Spleen (tissue), 11 donors: Measurements from ENCODE around the gene SLC30A7. TPM values are rescaled to one million over a fixed set of nuclear protein-coding genes. Genes with fewer than 3 reads are reported as not detected.
A peak's percentile ranks its signal among the peaks of the same experiment; 100 is the strongest.

Experiments
- DNase-seq: peaks from one replicate; pipeline ENCODE4 v3.0.0-alpha.2; 2020
- H3K27ac ChIP-seq, 8 donors: fragments of 200-600 bp; sonication (generic) in 7 of 8; 1 replicate in 4 of 8; 2 replicates in 4 of 8; pipeline versions ENCODE4 v1.5.0 to v1.8.0; 2016 to 2021; ENCODE audit warnings: inconsistent platforms in 4 of 8, mild to moderate bottlenecking in 4 of 8, moderate library complexity in 1 of 8
- H3K27me3 ChIP-seq, 7 donors: fragments of 200-600 bp; sonication (generic) in 6 of 7; replicated peaks in 1 of 7; 1 replicate in 4 of 7; 2 replicates in 3 of 7; pipeline versions ENCODE4 v1.5.0 to v1.8.0; 2016 to 2021; ENCODE audit warnings: inconsistent platforms in 3 of 7, mild to moderate bottlenecking in 1 of 7
- H3K36me3 ChIP-seq, 6 donors: fragments of 200-600 bp; sonication (generic) in 5 of 6; 1 replicate in 4 of 6; 2 replicates in 2 of 6; pipeline versions ENCODE4 v1.5.0 to v1.8.0; 2016 to 2021; ENCODE audit warnings: inconsistent platforms in 2 of 6
- H3K4me1 ChIP-seq, 6 donors: fragments of 200-600 bp; sonication (generic) in 5 of 6; 1 replicate in 3 of 6; 2 replicates in 3 of 6; pipeline versions ENCODE4 v1.5.0 to v1.8.0; 2016 to 2021; ENCODE audit warnings: inconsistent platforms in 3 of 6
- H3K4me3 ChIP-seq, 8 donors: fragments of 200-600 bp; sonication (generic) in 7 of 8; 1 replicate in 4 of 8; 2 replicates in 4 of 8; pipeline versions ENCODE4 v1.5.0 to v1.8.0; 2016 to 2021; ENCODE audit warnings: inconsistent platforms in 4 of 8, mild to moderate bottlenecking in 4 of 8, moderate library complexity in 2 of 8
- H3K9me3 ChIP-seq, 8 donors: fragments of 200-600 bp; sonication (generic) in 7 of 8; 1 replicate in 4 of 8; 2 replicates in 4 of 8; pipeline versions ENCODE4 v1.5.0 to v1.8.0; 2016 to 2021; ENCODE audit warnings: inconsistent platforms in 4 of 8
- POLR2A ChIP-seq, 3 donors: fragments of 450-650 bp; IDR thresholded peaks; one replicate each; pipeline ENCODE4 v1.5.1; 2017; ENCODE audit warnings: antibody characterized with exemption in 3 of 3, mild to moderate bottlenecking in 1 of 3
- POLR2AphosphoS5 ChIP-seq, 3 donors: sonication (generic); formaldehyde crosslinking; IDR thresholded peaks; one replicate each; pipeline ENCODE4 v1.5.1; 2017; ENCODE audit warnings: antibody characterized with exemption in 3 of 3
- WGBS, 5 donors: extraction: QIAGEN DNeasy Blood & Tissue Kit in 3 of 5; methylation state at CpG; one replicate each; pipeline versions ENCODE4 v1.1.5 to v1.1.7; 2013 to 2018; 5-methylcytosine and 5-hydroxymethylcytosine counted together
- intact Hi-C: fragments of 100-400 bp; cut with DNase I; formaldehyde crosslinking; loops from one replicate; pipeline ENCODE4 v1.15.0; 2023; ENCODE audit warnings: low total_unique reads
- polyA plus RNA-seq, 3 donors: library from polyadenylated mRNA; stranded (reverse); fragments of 200-250 nt; gene quantifications; one replicate each; pipeline ENCODE4 v1.2.1, GENCODE V29; 2013
- total RNA-seq, 7 donors: library from RNA; depleted of rRNA in 3 of 7; stranded (reverse); fragments of >200 nt in 3 of 7; fragmentation: NEBNext Ultra II Directional in 4 of 7; extraction: Animal tissue kit (Norgen Biotek cat#: 25700) in 4 of 7; gene quantifications; one replicate each; pipeline versions ENCODE4 v1.1.0 to v1.2.1, GENCODE V29; 2016 to 2021
- TF ChIP-seq, protein P1 (sequence below), 11 experiments: fragments of 200-600 bp in 7 of 11; fragments of 450-650 bp in 4 of 11; sonication (generic) in 4 of 11; IDR thresholded peaks in 8 of 11; conservative IDR thresholded peaks in 3 of 11; 1 replicate in 7 of 11; 2 replicates in 4 of 11; pipeline versions ENCODE4 v1.4.0 to v1.8.0; 2016 to 2021; ENCODE audit warnings: antibody characterized with exemption in 11 of 11, inconsistent platforms in 4 of 11, mild to moderate bottlenecking in 1 of 11
- donor health status: healthy with polysubstance abuse.
- donor health status: DM: no; HTN: no; CAD: no; lungs with moderate emphysema.
- donor health status: DM: no; HTN: no; CAD: no.
- donor health status: Bipolar disorder and iron deficiency.
- donor health status: healthy.
- donor health status: DM: no; HTN: no; CAD: no.
- donor health status: DM: yes; HTN: yes; CAD: no.

The SLC30A7 gene
- total and polyA plus RNA-seq, 10 donors = 4.2 to 44.5 (median 35.9) TPM

DNA sequence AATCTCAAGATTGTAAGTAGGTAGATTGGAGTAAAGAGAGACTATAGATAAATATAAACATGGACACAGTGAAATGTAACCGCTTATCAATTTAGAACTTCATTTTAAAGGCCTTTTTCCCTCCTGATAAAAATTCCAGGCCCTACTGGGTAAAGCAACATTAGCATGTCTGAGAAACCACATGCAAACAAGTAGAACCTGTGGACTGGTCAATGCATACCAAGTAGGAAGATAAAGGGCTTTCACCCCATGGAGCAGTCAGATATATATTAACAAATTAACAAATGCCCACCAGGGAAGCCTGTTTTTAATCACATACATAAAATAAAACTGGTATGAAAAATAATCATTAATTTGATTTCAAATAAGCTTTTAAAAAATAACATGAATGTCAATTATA, 121.6 kb downstream of the SLC30A7 start:
- no peaks in the 10 kb centered on the region for H3K27me3 ChIP-seq
- TF ChIP-seq POLR2A (IDR thresholded peaks at IDR 0.05) (no peak), POLR2AphosphoS5 (IDR thresholded peaks at IDR 0.05) (no peak)
- TF ChIP-seq, protein P1, sequence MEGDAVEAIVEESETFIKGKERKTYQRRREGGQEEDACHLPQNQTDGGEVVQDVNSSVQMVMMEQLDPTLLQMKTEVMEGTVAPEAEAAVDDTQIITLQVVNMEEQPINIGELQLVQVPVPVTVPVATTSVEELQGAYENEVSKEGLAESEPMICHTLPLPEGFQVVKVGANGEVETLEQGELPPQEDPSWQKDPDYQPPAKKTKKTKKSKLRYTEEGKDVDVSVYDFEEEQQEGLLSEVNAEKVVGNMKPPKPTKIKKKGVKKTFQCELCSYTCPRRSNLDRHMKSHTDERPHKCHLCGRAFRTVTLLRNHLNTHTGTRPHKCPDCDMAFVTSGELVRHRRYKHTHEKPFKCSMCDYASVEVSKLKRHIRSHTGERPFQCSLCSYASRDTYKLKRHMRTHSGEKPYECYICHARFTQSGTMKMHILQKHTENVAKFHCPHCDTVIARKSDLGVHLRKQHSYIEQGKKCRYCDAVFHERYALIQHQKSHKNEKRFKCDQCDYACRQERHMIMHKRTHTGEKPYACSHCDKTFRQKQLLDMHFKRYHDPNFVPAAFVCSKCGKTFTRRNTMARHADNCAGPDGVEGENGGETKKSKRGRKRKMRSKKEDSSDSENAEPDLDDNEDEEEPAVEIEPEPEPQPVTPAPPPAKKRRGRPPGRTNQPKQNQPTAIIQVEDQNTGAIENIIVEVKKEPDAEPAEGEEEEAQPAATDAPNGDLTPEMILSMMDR (IDR thresholded peaks at IDR 0.05 in 8 of 11, conservative IDR thresholded peaks at IDR 0.05 in 3 of 11) = no peak
- no peaks in the 10 kb centered on the region for H3K9me3 ChIP-seq
- H3K27ac ChIP-seq = no peak overlapping the region
- H3K36me3 ChIP-seq = peaks cover 0 to 56% (median 0%) of the 10 kb centered on the region in 6 donors
- intact Hi-C loops = no loop called here
- no peak for DNase-seq
- H3K4me3 ChIP-seq = no peak overlapping the region
- peaks cover 0 to 16% (median 3%) of the 10 kb centered on the region in 6 donors for H3K4me1 ChIP-seq
- 96 to 100% (median 100%) methylated on average over 1 of the region's 1 CpG for WGBS, 5 donors

DNA sequence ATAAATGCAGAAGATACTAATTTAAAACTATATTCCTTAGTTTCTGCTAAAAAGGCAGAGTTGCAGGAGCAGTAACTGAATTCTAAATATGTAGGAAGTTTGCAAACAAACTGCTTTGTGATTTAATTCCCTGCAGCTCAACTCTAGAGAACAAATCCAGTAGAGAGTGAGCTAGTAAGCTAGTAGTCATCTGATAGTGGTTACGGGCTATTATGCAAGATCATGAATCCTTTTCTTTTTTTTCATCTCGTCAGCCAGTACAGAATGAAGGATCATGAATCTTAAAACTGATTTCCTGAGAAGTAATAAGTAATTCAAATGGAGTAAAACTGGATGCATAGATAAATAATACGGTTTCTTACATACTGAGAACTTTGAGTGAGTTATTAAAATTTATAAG, 126.4 kb downstream of the SLC30A7 start:
- H3K4me3 ChIP-seq = no peak overlapping the region
- WGBS, 5 donors = 69 to 90% (median 76%) methylated on average over 3 of the region's 3 CpGs
- DNase-seq = no peak
- no peak overlapping the region for H3K27ac ChIP-seq
- intact Hi-C loops = no loop called here
- no peaks in the 10 kb centered on the region for H3K27me3 ChIP-seq
- TF ChIP-seq, protein P1 (IDR thresholded peaks at IDR 0.05 in 8 of 11, conservative IDR thresholded peaks at IDR 0.05 in 3 of 11) = no peak
- TF ChIP-seq POLR2A (IDR thresholded peaks at IDR 0.05) (no peak), POLR2AphosphoS5 (IDR thresholded peaks at IDR 0.05) (no peak)
- peaks cover 0 to 43% (median 0%) of the 10 kb centered on the region in 6 donors for H3K36me3 ChIP-seq
- H3K9me3 ChIP-seq = no peaks in the 10 kb centered on the region
- H3K4me1 ChIP-seq = peaks cover 7 to 58% (median 27%) of the 10 kb centered on the region in 6 donors

DNA sequence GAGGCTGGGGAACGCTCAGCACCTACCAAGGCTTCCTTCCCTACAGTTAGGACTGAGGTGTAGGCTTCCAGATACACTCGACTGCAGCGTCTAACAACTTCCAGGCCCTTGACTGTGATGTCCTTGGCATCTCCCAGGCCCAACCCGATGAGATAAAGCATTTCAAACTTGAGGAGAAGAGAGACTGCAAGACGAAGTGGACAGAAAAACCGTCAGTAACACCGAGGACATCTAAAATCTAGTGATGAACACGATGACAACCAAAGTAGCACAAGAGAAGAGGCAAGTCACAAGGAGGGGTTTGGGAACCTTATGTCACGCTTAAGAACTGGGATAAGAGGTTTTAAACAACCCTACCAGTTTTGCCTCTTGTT, 129.4 kb downstream of the SLC30A7 start:
- Histone ChIP-seq H3K36me3 (peaks cover 0 to 29% (median 0%) of the 10 kb centered on the region in 6 donors), H3K4me1 (peaks cover 7 to 80% (median 50%) of the 10 kb centered on the region in 6 donors), H3K4me3 (peak overlapping the region; percentile 55 to 86 (median 72)), H3K9me3 (no peaks in the 10 kb centered on the region), H3K27ac (peak overlapping the region; percentile 77 to 95 (median 89)), H3K27me3 (no peaks in the 10 kb centered on the region)
- TF ChIP-seq POLR2AphosphoS5 (IDR thresholded peaks at IDR 0.05) (no peak), POLR2A (IDR thresholded peaks at IDR 0.05) (no peak)
- TF ChIP-seq, protein P1 (IDR thresholded peaks at IDR 0.05 in 8 of 11, conservative IDR thresholded peaks at IDR 0.05 in 3 of 11) = no peak
- intact Hi-C loops = no loop called here
- WGBS, 5 donors = 0 to 4% (median 0%) methylated on average over 9 of the region's 9 CpGs
- DNase-seq = peak; percentile 41

DNA sequence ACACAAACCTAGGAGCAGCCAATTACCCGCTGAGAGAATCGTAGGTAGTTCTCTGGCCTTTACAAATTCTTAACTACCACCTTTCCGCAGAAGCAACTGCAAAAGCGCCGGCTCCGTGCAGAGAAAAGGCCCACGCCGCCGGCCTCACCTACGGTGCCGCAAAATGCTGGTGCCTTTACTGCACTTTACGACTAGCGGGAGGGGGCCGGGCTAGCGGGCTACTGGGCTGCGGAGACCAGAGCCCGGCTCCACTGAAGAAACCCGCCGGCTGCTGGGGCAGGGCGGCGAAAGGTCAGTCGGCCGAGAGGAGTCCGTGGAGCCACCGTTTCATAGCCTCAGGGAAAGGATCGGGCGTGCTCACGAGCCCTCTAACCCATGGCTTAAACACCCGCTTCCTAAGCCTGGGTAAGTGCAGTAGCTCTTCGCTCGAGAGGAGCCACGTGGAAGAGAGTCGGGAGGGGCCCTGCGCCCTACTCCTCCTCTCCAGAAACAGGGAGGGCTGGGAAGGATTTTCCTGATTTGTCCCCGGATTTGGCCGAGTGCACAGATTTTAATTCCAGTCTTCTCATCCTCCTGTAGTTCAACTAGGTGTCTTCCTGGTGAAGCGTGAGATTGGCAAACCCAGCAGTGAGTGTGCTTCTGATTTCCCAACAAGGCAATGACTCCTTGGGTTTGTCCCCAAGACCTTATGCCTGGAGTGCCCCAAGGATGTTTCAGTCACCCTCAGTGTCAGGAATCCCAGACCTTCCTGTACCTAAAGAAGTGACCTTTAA, 130.0 kb downstream of the SLC30A7 start, which contains the start of gene DPH5:
Gene DPH5, minus strand, starts transcription at position 128 of the 773 bp plus-strand sequence. CDS start 341 bp downstream, outside the sequence.
- TF ChIP-seq, protein P1 (IDR thresholded peaks at IDR 0.05 in 8 of 11, conservative IDR thresholded peaks at IDR 0.05 in 3 of 11) = peak in 1 of 11 experiments; percentile 9
- TF ChIP-seq POLR2A (IDR thresholded peaks at IDR 0.05) (peak in 2 of 3 donors; percentile 52 to 62), POLR2AphosphoS5 (IDR thresholded peaks at IDR 0.05) (peak; percentile 89 to 94 (median 93))
- peak within 1 kb of the TSS; percentile 55 to 86 (median 72) for H3K4me3 ChIP-seq
- intact Hi-C loops = no loop called here
- peak within 1 kb of the TSS; percentile 77 to 95 (median 89) for H3K27ac ChIP-seq
- H3K36me3 ChIP-seq = peaks cover 0 to 24% (median 0%) of the 10 kb centered on the region in 6 donors
- 0% methylated on average over 13 to 37 of the region's 37 CpGs for WGBS, 5 donors
- peak; percentile 97 for DNase-seq
- no peaks in the 10 kb centered on the region for H3K27me3 ChIP-seq
- no peaks in the 10 kb centered on the region for H3K9me3 ChIP-seq
- H3K4me1 ChIP-seq = peaks cover 7 to 84% (median 51%) of the 10 kb centered on the region in 6 donors
